ENCODE results near the gene FAM50A.

Gene FAM50A

DNA sequence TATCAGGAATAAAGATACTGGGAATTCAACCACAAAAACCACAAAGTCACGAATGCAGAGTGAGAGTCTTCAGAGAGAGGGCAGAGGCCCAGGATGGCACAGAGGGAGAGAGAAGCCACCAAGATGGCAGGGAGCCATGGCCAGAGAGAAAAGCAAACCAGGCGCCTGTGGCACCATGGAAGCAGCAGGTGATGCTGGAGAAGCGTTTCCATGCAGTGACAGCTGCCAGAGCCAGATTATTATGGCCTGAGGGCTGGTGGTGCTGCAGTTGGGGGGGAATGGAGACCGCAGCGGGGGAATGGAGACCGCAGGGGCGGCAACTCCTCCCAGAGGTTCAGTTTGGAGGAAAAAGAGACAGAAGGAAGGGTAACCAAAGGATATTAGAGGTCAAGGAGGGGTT lies 26.8 kb upstream of the FAM50A start:
- DNase-seq (ENCODE audit: low read depth): no peak
- no peak overlapping the region for H3K4me3 ChIP-seq (ENCODE audit: low read depth, low read length)
- TF ChIP-seq, protein P1, sequence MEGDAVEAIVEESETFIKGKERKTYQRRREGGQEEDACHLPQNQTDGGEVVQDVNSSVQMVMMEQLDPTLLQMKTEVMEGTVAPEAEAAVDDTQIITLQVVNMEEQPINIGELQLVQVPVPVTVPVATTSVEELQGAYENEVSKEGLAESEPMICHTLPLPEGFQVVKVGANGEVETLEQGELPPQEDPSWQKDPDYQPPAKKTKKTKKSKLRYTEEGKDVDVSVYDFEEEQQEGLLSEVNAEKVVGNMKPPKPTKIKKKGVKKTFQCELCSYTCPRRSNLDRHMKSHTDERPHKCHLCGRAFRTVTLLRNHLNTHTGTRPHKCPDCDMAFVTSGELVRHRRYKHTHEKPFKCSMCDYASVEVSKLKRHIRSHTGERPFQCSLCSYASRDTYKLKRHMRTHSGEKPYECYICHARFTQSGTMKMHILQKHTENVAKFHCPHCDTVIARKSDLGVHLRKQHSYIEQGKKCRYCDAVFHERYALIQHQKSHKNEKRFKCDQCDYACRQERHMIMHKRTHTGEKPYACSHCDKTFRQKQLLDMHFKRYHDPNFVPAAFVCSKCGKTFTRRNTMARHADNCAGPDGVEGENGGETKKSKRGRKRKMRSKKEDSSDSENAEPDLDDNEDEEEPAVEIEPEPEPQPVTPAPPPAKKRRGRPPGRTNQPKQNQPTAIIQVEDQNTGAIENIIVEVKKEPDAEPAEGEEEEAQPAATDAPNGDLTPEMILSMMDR (IDR thresholded peaks at IDR 0.05; ENCODE audit: low read depth, low read length, missing control alignments): no peak

- H3K4me3 ChIP-seq (ENCODE audit: low read depth, low read length): no peak overlapping the region
- DNase-seq (ENCODE audit: low read depth): no peak
- TF ChIP-seq, protein P1 (IDR thresholded peaks at IDR 0.05; ENCODE audit: low read depth, low read length, missing control alignments): no peak
These were observed 24.8 kb upstream of the FAM50A start for GRCh38 chrX:154419189-154419588.

- no peak for DNase-seq (ENCODE audit: low read depth)
- TF ChIP-seq, protein P1 (IDR thresholded peaks at IDR 0.05; ENCODE audit: low read depth, low read length, missing control alignments): no peak
- no peak overlapping the region for H3K4me3 ChIP-seq (ENCODE audit: low read depth, low read length)
These were observed 24.1 kb upstream of the FAM50A start for GRCh38 chrX:154419688-154420401.

DNA sequence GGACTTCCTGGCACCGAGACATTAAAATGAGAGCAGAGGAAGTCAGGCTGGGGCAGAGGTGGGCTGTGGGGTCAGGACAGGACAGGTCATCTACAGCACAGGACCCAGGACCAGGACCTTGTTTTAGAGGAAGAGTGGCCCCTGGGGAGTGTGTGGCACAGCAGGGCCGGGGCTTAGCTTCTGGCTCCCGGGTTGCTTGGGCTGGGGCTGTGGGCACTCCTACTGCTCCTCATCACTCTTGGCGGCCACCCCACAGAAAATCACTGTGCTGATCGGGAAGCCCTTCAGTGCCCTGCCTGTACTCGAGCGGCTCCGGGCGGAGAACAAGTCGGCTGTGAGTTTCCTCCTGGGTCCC lies 23.6 kb upstream of the FAM50A start:
- DNase-seq (ENCODE audit: low read depth): no peak
- TF ChIP-seq, protein P1 (IDR thresholded peaks at IDR 0.05; ENCODE audit: low read depth, low read length, missing control alignments): no peak
- no peak overlapping the region for H3K4me3 ChIP-seq (ENCODE audit: low read depth, low read length)

DNA sequence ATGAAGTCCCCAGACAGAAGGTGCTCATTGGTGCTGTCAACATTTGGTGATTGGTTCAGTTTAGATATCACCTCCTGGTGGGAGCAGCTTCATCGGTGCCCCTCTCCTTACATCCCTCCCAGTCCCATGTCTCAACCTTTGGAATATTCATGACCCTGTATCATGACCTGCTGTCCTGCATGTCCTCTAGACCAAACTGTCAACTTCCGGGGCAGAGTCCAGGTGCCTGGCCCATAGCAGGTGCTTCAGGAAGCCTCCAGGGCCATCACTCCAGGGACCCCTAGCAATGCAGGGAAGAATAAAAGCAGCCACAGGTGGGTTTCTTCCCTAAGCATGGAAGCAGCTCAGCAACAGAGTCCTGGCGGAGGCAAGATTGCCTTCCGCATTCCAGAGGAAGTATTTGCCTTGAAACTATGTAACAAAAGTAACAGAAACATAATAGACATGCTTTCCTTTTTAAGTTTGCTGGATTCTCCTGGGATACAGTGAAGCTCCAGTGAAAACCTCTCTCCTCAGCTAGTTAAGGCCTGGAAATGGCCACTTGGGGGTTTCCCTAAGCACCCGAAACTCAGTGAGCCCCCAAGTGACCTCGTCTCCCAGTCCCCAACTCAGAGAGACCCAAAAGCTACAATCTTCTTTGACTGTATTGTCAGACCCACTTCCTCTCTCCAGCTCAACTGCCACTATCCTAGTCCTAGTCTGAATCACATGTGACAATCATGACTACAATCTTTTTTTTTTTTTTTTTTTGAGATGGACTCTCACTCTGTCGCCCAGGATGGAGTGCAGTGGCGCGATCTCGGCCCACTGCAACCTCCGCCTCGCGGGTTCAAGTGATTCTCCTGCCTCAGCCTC lies 16.8 kb upstream of the FAM50A start:
- no peak overlapping the region for H3K4me3 ChIP-seq (ENCODE audit: low read depth, low read length)
- TF ChIP-seq, protein P1 (IDR thresholded peaks at IDR 0.05; ENCODE audit: low read depth, low read length, missing control alignments): no peak
- DNase-seq (ENCODE audit: low read depth): no peak

- TF ChIP-seq, protein P1 (IDR thresholded peaks at IDR 0.05; ENCODE audit: low read depth, low read length, missing control alignments): no peak
- H3K4me3 ChIP-seq (ENCODE audit: low read depth, low read length): peak within 1 kb of the TSS; percentile 77
- DNase-seq (ENCODE audit: low read depth): peak; percentile 76
These were observed 15.5 kb upstream of the FAM50A start, which contains the start of gene ATP6AP1 for GRCh38 chrX:154428176-154429171. ATP6AP1 (plus strand) TSS chrX:154428677; CDS start chrX:154428693, 16 bp downstream.

Measured in GM12864 (cell line).